ENCODE measurements around the gene CEP57L1.

Gene CEP57L1

GRCh38 chr6:109059571-109060021, 35.7 kb upstream of the CEP57L1 start:
- H3K4me1 ChIP-seq (ENCODE audit: insufficient read depth, insufficient read length) = no peaks in the 10 kb centered on the region
- no peak for DNase-seq (ENCODE audit: low read depth, low spot score)
- TF ChIP-seq SUZ12 (IDR thresholded peaks at IDR 0.05; ENCODE audit: extremely low read depth, insufficient read depth, insufficient read length) (no peak), ZNF274 (IDR thresholded peaks at IDR 0.05; ENCODE audit: low read depth, low read length) (no peak), YY1 (IDR thresholded peaks at IDR 0.05; ENCODE audit: insufficient read depth, insufficient read length) (no peak)
- H3K4me3 ChIP-seq (ENCODE audit: insufficient read length, low read depth) = no peak overlapping the region
- H3K9ac ChIP-seq (ENCODE audit: insufficient read length, low read depth) = no peak overlapping the region
- no peaks in the 10 kb centered on the region for H3K36me3 ChIP-seq (ENCODE audit: insufficient read depth, insufficient read length, low read length)
- H3K9me3 ChIP-seq (ENCODE audit: insufficient read depth, low read length) = no peaks in the 10 kb centered on the region
- H3K27me3 ChIP-seq (ENCODE audit: insufficient read depth, insufficient read length) = no peaks in the 10 kb centered on the region

- Histone ChIP-seq H3K4me1 (ENCODE audit: insufficient read depth, insufficient read length) (no peaks in the 10 kb centered on the region), H3K4me3 (ENCODE audit: insufficient read length, low read depth) (no peak overlapping the region)
Measured at GRCh38 chr6:109060571-109060970, 34.7 kb upstream of the CEP57L1 start.

GRCh38 chr6:109062216-109062615, 33.1 kb upstream of the CEP57L1 start:
- H3K4me1 ChIP-seq (ENCODE audit: insufficient read depth, insufficient read length) = no peaks in the 10 kb centered on the region
- H3K9ac ChIP-seq (ENCODE audit: insufficient read length, low read depth) = no peak overlapping the region
- H3K4me3 ChIP-seq (ENCODE audit: insufficient read length, low read depth) = no peak overlapping the region
- no peaks in the 10 kb centered on the region for H3K9me3 ChIP-seq (ENCODE audit: insufficient read depth, low read length)
- H3K27me3 ChIP-seq (ENCODE audit: insufficient read depth, insufficient read length) = no peaks in the 10 kb centered on the region
- H3K36me3 ChIP-seq (ENCODE audit: insufficient read depth, insufficient read length, low read length) = no peaks in the 10 kb centered on the region
- TF ChIP-seq ZNF274 (IDR thresholded peaks at IDR 0.05; ENCODE audit: low read depth, low read length) = no peak
- TF ChIP-seq SUZ12 (IDR thresholded peaks at IDR 0.05; ENCODE audit: extremely low read depth, insufficient read depth, insufficient read length) = no peak
- no peak for TF ChIP-seq YY1 (IDR thresholded peaks at IDR 0.05; ENCODE audit: insufficient read depth, insufficient read length)
- DNase-seq (ENCODE audit: low read depth, low spot score) = no peak

More at GRCh38 chr6:109060571-109060970, 34.7 kb upstream of the CEP57L1 start:
- no peaks in the 10 kb centered on the region for H3K36me3 ChIP-seq (ENCODE audit: insufficient read depth, insufficient read length, low read length)
- no peak overlapping the region for H3K9ac ChIP-seq (ENCODE audit: insufficient read length, low read depth)
- H3K9me3 ChIP-seq (ENCODE audit: insufficient read depth, low read length) = no peaks in the 10 kb centered on the region
- no peaks in the 10 kb centered on the region for H3K27me3 ChIP-seq (ENCODE audit: insufficient read depth, insufficient read length)
- TF ChIP-seq SUZ12 (IDR thresholded peaks at IDR 0.05; ENCODE audit: extremely low read depth, insufficient read depth, insufficient read length) = no peak
- no peak for DNase-seq (ENCODE audit: low read depth, low spot score)

- no peaks in the 10 kb centered on the region for H3K27me3 ChIP-seq (ENCODE audit: insufficient read depth, insufficient read length)
Measured at GRCh38 chr6:109062767-109063352, 32.4 kb upstream of the CEP57L1 start.

GRCh38 chr6:109069746-109070145, 25.6 kb upstream of the CEP57L1 start:
- no peak for DNase-seq (ENCODE audit: low read depth, low spot score)
- TF ChIP-seq SUZ12 (IDR thresholded peaks at IDR 0.05; ENCODE audit: extremely low read depth, insufficient read depth, insufficient read length) = no peak
- TF ChIP-seq YY1 (IDR thresholded peaks at IDR 0.05; ENCODE audit: insufficient read depth, insufficient read length) = no peak
- TF ChIP-seq ZNF274 (IDR thresholded peaks at IDR 0.05; ENCODE audit: low read depth, low read length) = no peak
- H3K27me3 ChIP-seq (ENCODE audit: insufficient read depth, insufficient read length) = no peaks in the 10 kb centered on the region

More at GRCh38 chr6:109062767-109063352, 32.4 kb upstream of the CEP57L1 start:
- H3K36me3 ChIP-seq (ENCODE audit: insufficient read depth, insufficient read length, low read length) = no peaks in the 10 kb centered on the region
- no peak for DNase-seq (ENCODE audit: low read depth, low spot score)
- no peaks in the 10 kb centered on the region for H3K9me3 ChIP-seq (ENCODE audit: insufficient read depth, low read length)
- no peak overlapping the region for H3K9ac ChIP-seq (ENCODE audit: insufficient read length, low read depth)
- no peak overlapping the region for H3K4me3 ChIP-seq (ENCODE audit: insufficient read length, low read depth)
- TF ChIP-seq ZNF274 (IDR thresholded peaks at IDR 0.05; ENCODE audit: low read depth, low read length) = no peak
- no peak for TF ChIP-seq SUZ12 (IDR thresholded peaks at IDR 0.05; ENCODE audit: extremely low read depth, insufficient read depth, insufficient read length)
- no peak for TF ChIP-seq YY1 (IDR thresholded peaks at IDR 0.05; ENCODE audit: insufficient read depth, insufficient read length)
- H3K4me1 ChIP-seq (ENCODE audit: insufficient read depth, insufficient read length) = no peaks in the 10 kb centered on the region

GRCh38 chr6:109071125-109071917, 24.0 kb upstream of the CEP57L1 start:
- Histone ChIP-seq H3K36me3 (ENCODE audit: insufficient read depth, insufficient read length, low read length) (no peaks in the 10 kb centered on the region), H3K27me3 (ENCODE audit: insufficient read depth, insufficient read length) (no peaks in the 10 kb centered on the region), H3K4me1 (ENCODE audit: insufficient read depth, insufficient read length) (no peaks in the 10 kb centered on the region), H3K9me3 (ENCODE audit: insufficient read depth, low read length) (no peaks in the 10 kb centered on the region), H3K4me3 (ENCODE audit: insufficient read length, low read depth) (no peak overlapping the region), H3K9ac (ENCODE audit: insufficient read length, low read depth) (no peak overlapping the region)
- no peak for DNase-seq (ENCODE audit: low read depth, low spot score)
- TF ChIP-seq ZNF274 (IDR thresholded peaks at IDR 0.05; ENCODE audit: low read depth, low read length) (no peak), SUZ12 (IDR thresholded peaks at IDR 0.05; ENCODE audit: extremely low read depth, insufficient read depth, insufficient read length) (no peak), YY1 (IDR thresholded peaks at IDR 0.05; ENCODE audit: insufficient read depth, insufficient read length) (no peak)

More at GRCh38 chr6:109069746-109070145, 25.6 kb upstream of the CEP57L1 start:
- no peaks in the 10 kb centered on the region for H3K36me3 ChIP-seq (ENCODE audit: insufficient read depth, insufficient read length, low read length)
- H3K4me1 ChIP-seq (ENCODE audit: insufficient read depth, insufficient read length) = no peaks in the 10 kb centered on the region
- no peak overlapping the region for H3K4me3 ChIP-seq (ENCODE audit: insufficient read length, low read depth)
- no peaks in the 10 kb centered on the region for H3K9me3 ChIP-seq (ENCODE audit: insufficient read depth, low read length)
- no peak overlapping the region for H3K9ac ChIP-seq (ENCODE audit: insufficient read length, low read depth)

GRCh38 chr6:109073344-109074132, 21.8 kb upstream of the CEP57L1 start:
- Histone ChIP-seq H3K9ac (ENCODE audit: insufficient read length, low read depth) (no peak overlapping the region), H3K36me3 (ENCODE audit: insufficient read depth, insufficient read length, low read length) (no peaks in the 10 kb centered on the region), H3K4me3 (ENCODE audit: insufficient read length, low read depth) (no peak overlapping the region), H3K4me1 (ENCODE audit: insufficient read depth, insufficient read length) (no peaks in the 10 kb centered on the region), H3K9me3 (ENCODE audit: insufficient read depth, low read length) (no peaks in the 10 kb centered on the region), H3K27me3 (ENCODE audit: insufficient read depth, insufficient read length) (no peaks in the 10 kb centered on the region)
- peak; percentile 38 for DNase-seq (ENCODE audit: low read depth, low spot score)
- TF ChIP-seq YY1 (IDR thresholded peaks at IDR 0.05; ENCODE audit: insufficient read depth, insufficient read length) (no peak), ZNF274 (IDR thresholded peaks at IDR 0.05; ENCODE audit: low read depth, low read length) (no peak), SUZ12 (IDR thresholded peaks at IDR 0.05; ENCODE audit: extremely low read depth, insufficient read depth, insufficient read length) (no peak)
